NCI-H2171 treated with DMSO at 0.1 percent for 48 hours (cell line): ENCODE data around the gene CIB2.

Experiments
- DNase-seq: peaks from one replicate; lab custom pipeline; 2025; lab: John Stamatoyannopoulos, UW

The CIB2 gene

DNA sequence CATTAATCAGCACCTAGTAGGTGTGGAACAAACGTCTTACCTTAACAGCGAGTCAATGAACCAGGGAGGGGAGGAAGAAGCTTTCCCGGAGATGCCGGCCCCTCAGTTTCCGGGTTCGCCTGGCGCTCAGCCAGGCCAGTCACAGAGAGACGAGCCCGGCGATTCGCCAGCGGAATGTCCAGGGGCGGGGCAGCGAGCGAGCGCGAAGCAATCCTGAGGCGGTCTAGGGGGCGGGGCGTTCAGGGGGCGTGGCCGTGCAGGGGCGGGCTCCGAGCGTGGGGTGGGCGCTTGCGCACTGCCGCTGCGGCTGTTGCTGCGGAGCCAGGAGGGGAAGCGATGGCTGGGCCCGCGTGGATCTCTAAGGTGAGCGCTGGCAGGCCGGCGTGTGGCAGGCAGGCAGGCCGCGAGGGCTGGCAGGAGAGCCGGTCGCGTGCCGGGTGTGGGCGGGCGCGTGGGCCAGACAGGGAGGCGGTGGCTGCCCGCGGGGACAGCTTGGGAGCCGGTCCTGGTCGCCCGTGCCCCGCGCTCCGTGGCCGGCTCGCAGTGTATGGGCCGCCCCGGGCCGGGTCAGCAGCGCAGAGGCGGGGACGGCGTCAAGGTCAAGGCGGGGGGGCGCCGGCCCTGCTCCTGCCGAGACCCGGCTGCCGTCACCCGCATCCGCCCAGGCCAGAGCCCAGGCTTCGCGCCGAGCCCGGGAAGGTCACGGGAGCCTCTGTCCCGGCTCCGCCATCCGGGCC is 18.0 kb upstream of the CIB2 start, which contains the start of gene IDH3A:
Gene IDH3A (plus strand): TSS at position 295 of the 737 bp plus-strand sequence. CDS start 42 bp downstream, at position 337.
- peak; percentile 96 for DNase-seq

DNA sequence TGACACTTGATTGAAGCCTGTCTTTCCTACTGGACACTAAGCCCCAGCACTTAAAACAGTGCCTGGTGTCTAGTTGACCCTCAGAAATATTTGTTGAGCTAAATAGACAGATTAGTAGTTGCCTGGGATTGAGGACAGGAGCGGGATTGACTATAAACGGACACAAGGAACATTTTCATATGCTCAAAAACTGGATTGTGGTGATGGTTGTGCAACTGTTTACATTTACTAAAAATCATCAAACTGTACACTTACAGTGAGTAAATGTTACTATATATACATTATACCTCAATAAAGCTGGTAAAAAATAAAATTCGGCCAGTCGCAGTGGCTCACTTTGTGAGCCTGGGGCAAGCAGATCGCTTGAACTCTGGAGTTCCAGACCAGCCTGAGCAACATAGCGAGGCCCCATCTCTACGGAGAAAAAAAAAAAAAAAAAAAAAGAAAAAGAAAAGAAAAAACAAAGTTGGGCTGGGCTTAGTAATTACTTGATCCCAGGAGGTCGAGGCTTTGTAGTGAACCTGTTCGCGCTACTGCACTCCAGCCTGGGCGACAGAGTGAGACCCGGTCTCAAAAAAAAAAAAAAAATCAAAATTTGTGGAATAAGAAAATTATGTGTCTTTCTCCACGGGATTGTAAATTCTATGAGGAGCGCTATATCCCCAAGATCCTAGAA is 17.3 kb upstream of the CIB2 start:
- no peak for DNase-seq

DNA sequence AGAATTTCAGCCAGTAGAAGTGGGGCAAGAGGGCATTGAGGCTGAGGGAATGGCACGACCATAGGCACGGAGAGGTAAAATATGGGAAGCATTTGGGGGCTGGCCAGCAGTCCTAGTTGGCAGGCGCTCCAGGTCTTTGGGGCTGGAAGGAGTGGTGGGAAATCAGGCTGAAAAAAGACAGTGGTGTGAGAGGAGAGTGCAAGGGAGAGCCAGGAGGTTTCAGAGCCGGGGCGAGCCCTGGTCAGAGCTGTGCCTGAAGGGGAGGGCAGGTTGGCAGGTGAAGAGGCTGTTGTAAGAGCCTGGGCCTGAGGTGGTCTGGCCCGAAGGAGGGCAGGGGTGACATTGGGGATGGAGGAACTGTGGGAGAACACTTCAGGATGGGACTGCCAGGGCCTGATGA is 16.3 kb upstream of the CIB2 start:
- DNase-seq = no peak

DNA sequence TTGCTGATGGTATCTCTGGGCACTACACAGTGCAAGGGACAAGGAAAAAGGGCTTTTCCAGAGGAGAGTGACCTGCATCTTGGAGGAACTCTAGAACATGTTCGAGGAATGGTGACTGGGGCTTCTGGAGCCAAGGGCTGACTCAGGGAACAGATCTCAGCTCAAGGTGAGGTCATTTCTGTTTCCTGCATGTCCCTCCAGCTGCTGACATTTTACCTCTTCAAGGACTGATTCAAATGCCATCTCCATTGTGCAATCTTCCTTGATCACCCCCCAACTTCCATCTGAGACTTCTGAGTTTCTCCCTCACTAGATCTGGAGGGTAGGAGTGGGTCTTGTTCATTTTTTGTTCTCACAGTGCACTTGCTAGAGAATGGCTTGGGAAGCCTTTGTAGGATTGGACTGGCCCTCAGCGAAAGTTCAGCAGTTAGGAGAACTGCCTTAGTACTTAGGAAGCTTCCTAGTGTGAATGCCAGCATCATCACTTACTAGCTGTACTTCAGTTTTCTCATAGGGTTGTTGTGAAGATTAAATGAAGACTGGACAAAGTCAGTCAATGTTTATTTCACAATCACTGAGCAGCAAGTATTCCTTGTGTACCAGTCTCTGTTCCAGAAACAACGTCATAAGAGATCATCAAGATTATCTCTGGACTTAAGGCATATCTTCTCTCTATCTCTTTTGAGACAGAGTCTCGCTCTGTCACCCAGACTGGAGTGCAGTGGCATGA is 15.3 kb upstream of the CIB2 start:
- no peak for DNase-seq

DNA sequence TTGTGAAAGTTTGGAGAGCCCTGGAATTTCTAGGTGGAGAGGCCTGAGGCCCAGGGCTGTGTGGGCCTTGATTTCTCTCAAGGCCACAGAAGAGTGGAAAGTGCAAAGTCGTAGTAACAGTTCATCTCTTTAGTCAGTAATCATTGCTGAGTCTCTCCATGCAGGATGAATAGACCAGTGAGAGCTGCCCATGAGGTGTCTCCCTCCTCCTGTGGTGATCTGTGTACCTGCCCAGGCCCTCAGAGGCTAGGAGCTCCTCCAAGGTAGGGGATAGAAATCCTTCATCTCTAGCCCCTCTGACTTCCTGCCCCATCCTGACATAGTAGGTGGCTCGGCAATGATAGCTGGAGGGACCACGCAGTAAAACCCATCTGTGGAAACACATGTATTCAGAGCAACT is 11.1 kb upstream of the CIB2 start:
- no peak for DNase-seq

DNA sequence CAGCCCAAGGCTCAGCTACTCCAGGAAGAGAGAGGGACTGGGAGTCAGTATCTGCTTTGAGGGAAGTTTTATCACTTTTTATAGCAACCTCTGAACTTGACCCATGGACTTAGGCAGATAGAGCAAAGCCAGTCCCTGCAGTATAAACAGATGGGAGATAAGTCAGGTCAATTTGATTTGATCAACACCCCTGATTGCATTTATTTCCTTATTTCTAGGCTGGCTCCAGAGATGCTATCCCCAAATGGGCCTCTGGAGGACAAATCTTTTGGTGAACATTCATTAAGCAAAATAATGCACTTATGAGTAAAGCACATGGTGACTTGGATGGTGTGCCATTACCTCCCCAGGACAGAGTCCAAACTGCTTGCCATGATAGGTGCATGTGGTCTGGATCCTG is 9.0 kb upstream of the CIB2 start:
- DNase-seq = no peak

DNA sequence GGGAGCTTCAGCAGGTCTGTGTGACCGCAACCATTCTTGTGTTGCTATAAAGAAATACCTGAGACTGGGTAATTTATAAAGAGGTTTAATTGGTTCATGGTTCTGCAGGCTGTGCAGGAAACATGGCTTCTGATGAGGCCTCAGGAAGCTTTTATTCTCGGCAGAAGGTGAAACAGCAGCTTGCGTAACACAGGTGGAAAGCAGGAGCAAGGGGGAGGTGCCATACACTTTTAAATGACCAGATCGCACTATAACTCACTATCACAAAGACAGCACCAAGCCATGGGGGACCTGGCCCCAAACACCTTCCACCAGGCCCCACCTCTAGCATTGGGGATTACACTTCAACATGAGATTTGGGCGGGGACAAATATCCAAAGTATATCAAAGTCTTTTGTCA is 8.3 kb upstream of the CIB2 start:
- no peak for DNase-seq

DNA sequence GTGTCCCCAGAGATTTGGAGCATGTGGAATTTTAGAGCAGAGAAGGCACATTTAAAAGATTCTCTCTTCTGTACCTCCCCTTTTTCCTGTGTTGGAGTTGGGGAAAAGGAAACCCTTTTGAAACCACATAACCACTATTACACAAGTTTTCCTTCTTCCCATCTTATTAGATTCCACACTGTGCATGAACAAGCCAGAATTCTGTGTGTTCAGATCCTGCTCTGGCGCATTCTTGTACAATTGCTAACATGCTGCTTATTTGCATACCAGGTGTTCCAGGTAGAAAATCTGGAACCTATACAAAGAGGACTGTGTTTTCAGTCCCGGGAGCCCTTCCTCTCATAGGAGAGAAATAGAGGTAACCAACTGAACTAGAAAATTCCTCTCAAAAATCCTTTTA is 2.6 kb upstream of the CIB2 start:
- no peak for DNase-seq

DNA sequence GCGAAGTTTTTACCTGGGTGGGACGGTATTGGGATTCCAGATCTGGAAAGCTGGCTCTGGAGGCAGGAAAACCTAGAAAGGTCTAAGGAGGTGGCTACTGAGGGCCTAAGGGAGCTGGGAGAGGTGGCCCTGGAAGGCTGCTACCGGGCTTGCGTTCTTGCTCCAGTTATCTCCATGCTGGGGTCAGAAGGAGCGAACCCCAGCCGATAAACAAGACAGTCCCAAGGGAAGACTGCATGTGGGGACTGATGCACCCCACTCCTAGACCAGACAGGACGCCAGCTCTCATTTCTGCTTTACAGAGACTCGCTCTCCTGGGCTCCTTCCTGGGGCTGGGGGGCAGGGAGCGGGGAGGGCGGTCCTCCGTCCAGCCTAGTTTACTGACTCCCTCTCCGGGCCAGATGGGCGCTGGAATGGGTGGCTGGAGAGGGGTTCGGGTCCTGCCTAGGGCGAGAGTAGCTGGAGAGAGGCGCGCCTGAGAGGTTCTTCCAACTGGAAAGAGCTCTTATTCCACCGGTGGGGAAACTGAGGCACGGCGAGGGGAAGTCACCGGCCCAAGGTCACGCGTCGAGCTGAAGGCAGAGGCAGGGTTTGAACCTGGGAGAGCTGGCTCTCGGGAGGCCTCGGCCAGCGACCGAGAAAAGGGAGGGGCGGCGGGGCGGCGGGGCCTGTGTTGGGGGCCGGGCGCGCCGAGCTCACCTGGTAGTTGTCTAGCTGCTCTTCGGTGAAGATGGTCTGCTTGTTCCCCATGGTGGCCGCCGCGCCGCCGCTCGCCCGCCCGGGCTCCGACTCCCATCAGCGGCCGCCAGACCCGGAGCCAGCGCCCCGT is 565 bp downstream of the CIB2 start:
- DNase-seq = no peak

DNA sequence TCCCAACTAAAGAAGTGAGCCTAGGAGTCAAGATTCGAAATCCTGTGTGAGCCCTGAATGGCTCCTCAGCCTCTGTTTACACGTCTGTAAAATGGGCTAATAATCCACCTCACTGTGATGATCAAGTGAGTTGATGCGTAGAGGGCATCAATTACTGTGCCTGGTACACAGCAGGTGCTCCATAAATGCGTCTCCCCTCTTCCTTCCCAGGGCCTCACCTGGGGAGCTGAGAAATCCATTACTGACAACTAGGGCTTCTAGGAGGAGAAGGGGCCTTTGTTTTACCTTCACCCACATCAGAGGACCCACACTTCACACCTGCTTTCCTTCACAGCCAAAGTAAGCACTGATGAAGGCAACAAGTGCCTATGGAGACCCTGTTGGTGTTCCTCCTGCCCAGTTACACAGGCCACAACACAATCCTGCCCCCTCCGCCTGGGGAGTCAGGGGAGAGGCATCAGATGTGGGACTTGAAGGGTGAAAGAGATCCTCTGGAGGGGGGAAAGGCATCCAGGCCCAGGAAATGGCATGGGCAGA is 1.4 kb downstream of the CIB2 start:
- no peak for DNase-seq

DNA sequence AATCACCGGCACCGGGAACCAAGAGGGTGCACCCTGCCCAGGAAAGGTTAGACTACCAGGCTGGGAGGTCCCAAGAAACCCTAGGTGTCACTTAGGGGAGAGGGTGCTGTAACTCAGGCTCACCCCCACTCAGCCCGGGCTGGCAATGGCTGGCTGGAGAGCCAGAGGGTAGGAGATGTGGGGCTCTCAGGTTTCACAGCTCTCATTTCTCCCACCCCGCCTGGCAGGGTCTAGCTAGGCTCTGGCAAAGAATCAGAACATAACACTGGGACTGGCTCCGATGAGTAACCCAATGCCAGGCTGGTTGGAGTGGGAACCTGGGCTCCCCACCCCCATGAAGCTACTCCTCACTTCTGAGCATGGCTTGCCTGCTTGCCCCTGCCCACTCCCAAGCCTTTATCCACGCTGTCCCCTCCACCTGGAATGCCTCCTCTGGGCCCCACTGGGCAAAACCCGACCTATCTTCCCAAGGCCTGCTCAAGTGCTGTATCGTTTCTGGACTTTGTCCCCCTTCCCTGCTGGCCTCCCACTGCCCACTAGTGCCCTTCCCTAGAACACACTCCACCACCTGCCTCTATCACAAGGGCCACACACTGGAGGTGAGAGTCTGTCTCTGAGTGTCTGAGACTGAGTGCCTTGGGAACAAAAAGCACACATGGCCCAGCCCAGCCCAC is 2.0 kb downstream of the CIB2 start:
- peak; percentile 82 for DNase-seq

DNA sequence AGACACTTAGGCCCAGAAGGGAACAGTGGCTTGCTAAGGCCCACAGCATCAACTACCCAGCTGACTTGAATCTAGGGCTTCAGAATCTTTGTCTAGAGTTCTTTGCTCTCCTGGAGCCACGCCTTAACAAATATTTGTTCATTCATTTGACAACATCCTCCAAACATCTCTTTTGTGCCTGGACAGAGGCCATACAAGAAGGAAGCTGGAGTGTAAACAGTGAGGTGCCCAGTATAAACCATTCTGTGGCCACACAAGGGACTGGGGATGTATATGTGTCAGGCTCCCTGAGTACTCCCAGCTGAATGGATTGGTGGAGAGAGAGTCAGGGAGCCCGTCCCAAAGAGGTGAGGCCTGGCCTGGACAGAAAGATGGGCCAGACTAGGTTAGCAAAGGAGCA is 3.4 kb downstream of the CIB2 start:
- DNase-seq = no peak

DNA sequence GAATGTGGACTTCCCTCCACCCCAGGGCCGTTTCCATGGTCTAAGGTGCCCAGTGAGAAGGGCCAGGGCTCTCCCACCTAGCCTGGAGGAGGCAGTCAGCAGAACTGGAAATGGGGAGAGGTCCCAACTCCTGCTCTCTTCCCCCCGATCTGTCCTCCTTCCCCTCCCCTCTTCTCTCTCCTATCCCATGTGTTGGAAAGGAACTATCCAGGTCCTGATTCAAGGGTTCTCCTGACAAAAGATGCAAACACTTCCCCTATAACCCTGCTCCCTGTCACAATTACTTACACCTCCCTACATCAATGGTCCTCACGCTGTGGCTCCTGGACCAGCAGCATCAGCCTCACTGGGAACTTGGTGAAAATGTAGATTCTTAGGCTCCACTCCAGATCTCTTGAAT is 6.0 kb downstream of the CIB2 start:
- DNase-seq = no peak

DNA sequence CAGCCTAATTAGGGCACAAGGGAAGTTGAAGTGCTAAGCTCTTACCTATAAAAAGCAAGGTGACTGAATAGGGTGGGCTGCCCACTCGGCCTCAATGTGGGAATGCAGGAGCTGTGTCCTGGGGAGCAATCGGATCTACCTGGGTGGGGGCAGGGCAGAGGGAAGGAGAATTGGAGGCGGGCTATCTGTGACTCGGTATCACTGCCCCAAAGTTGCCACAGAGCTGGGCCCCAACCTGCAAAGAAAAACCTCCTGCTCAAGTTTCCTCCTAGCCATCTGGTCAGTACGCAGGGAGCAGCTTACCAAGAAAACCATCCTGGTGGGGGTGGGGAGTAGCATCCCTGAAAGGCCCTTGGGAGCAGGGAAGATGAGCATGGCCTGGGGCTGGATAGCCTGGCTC is 10.7 kb downstream of the CIB2 start:
- peak; percentile 93 for DNase-seq

DNA sequence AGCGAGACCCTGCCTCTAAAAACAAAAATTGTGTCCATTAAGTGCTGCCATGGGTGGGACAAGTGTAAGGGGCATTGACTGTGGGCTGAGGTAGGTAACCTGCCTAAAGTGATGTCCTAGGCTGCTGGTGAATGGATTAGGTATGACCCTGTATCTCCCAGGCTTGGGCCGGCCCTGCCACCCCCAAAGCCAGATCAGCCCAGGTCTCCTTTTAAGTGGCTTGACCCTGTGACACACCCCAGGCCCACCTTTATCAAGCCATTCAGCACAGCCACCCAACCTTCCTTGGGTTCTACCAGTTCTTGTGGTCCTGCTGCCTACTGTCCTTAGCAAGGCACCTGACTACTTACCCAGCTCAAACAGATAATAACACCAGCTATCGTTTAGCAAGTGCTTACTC is 18.7 kb downstream of the CIB2 start:
- no peak for DNase-seq

DNA sequence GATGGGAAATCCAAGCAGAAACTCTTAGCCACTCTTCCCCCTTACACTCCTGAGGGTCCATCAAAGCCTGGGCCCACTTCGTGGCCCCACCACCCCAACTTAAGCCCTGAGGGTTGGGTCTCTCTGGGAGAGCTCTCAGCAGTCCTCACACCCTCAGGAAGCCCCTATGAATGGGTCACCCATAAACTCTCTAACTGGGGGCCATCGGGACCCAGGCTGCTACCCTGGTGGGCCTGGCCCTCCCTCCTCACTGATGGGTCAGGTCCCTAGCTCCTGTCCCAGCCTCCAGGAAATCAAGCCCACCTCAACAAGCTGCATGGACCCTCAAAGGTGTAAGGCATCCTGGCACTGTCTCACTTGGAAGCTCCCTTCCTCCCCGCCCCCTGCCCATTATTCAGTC is 19.5 kb downstream of the CIB2 start:
- DNase-seq = no peak

DNA sequence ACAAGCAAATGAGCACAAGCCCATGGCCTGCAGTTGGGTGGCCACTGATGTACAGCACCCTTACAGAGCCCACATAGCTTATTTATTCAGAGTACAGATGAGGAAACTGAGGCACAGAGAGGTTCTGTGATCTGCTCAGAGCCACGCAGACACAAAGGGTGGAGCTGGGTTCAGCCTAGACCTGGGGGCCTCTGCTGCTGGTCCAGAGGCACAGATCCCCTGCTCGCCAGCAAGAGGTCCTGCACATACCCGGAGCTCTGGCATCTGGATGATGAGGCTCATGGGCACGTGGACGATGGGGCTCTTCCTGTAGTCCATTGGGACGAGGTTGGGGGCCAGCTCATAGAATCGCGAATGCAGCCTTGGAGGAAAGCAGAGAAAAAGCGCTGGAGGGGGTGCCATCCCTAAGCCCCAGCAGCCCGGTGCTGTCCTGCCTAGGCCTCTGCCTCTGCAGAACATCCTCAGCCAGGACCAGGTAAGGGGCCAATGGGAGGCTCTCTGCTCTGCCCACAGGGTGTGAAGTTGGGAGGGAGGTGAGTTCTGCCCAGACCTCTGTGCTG is 20.2 kb downstream of the CIB2 start:
- DNase-seq = no peak

DNA sequence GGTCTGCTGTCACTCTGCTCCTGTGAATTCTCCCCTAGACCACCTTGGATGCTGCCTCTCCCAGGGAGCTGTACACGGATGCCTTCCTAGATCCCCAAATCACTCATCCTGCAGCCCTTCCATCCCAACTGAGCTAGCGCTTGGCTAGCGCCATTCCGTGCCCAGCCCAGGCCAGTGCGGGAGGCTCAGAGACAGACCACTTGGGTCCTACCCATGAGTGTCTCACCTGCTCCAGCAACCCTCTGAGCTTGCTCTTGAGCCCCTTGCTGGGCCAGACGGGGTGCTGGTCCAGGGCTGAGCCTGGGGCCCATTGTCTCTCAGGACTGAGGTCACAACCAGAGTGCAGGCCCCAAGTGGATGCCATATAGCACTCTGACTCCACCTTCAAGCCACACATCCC is 21.1 kb downstream of the CIB2 start:
- DNase-seq = no peak

DNA sequence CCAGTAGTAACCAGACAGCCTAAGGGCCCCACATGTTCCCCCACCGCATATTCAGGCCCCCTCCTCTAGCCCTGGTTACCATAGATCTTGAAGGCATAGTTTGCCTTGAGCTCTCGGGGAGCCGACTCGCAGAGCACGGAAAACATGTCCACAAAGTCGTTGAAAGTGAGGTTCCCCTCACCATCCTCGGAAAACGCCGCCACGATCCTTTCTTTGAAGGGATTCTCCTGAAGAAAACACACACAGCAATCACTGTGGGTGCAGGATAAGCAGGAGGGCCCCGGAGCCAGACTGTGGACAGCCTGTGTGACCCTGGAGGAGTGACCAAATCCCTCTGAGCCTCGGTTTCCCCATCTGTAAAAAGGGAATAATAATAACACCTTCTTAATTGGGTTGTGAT is 22.1 kb downstream of the CIB2 start:
- no peak for DNase-seq

DNA sequence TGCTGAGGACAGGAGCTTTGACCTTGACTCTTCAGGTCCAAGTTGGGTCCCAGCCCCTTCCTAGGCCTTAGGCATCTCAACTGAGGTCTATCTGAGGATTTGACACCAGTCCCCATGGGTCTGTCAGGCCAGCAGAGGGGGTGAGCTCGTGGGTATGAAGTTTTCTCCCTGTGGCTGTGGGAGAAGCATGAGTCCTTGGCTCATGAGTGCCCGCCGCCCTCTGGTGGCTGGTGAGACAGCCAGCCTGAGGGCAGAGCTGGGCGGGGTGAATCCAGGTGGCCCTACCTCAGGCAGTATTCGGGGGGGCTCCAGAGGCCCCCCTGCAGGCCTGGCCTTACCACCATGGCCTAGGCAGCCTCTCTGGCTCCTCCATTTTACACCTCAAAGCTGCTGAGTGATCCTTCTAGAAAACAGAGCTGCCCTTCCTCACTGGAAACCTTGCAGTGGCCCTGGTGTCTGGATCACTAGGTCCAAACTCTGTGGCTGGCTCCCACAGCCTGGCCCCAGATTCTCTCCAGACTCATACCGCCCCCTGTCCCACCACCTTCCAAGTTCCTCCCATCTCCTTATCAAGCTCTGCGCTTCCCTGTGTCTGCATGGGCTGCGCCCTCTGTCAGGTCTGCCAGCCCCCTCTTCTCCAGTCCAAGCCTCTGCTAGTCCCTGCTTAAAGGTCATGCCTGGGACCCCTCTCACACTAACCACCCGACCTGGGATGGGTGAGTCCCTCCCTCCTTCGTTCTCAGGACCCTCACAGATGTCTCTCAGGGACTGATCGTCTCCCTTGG is 22.8 kb downstream of the CIB2 start:
- peak; percentile 78 for DNase-seq
